ENCODE results near the gene GTPBP3. TPM values are rescaled to one million over a fixed set of nuclear protein-coding genes. Genes with fewer than 3 reads are reported as not detected.

Gene GTPBP3
- total and polyA plus RNA-seq, 9 of the 15 experiments (the other 6 are each of a cell fraction or from before 2014, with no cell fraction given), result 4.9 to 124 (median 22.6) TPM

DNA sequence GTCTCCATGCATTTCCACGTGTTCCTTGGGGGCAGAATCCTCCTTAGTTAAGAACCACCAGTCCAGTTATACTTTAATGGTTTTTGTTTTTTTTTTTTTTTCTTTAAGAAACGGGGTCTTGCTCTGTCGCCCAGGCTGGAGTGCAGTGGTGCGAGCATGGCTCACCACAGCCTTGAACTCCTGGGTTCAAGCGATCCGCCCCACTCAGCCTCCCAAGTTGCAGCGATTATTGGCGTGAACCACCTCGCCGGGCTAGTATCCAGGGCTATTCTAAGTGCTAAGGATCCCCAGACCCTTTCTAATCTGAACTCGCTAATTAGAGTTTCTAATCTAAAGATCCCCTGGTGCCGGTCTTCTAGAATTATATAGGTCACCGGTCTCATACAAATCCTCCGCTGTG, 43.7 kb upstream of the GTPBP3 start:
- FAIRE-seq (no peak), ATAC-seq (no peak), DNase-seq (ENCODE audit: extremely low read depth in 1 of 4, low spot score in 3 of 4) (no peak)
- H3K4me1 ChIP-seq (replicated peaks in 1 of 2; ENCODE audit: control insufficient read depth in 2 of 2, insufficient read depth in 2 of 2, low read length in 2 of 2), result peaks cover 12 to 38% of the 10 kb centered on the region in 2 experiments; a peak in 4 of 5 replicates
- no peaks in the 10 kb centered on the region for H3K27me3 ChIP-seq (ENCODE audit: control insufficient read depth in 2 of 2, insufficient read depth in 2 of 2, low read length in 2 of 2)
- H3K9ac ChIP-seq (ENCODE audit: insufficient read depth in 1 of 2, low read depth in 2 of 2, low read length in 2 of 2), result peak overlapping the region; percentile 42 to 86
- peaks cover 7% of the 10 kb centered on the region for H3K9me1 ChIP-seq (ENCODE audit: control insufficient read depth, insufficient read depth, low read length)
- BruUV-seq (replicated peaks), result no TSS peak
- TF ChIP-seq ZFPM2 (CRISPR knock-in tag; IDR thresholded peaks at IDR 0.05) (no peak), ZNF431 (CRISPR knock-in tag; IDR thresholded peaks at IDR 0.05) (no peak), ZNF408 (CRISPR knock-in tag; IDR thresholded peaks at IDR 0.05; ENCODE audit: low read depth) (no peak), ZNF121 (CRISPR knock-in tag; conservative IDR thresholded peaks at IDR 0.05) (peak; percentile 77), GATA2 (CRISPR knock-in tag; IDR thresholded peaks at IDR 0.05) (no peak), BRD4 (IDR thresholded peaks at IDR 0.05) (no peak)
- H3K27ac ChIP-seq (ENCODE audit: extremely low read depth, low read depth, low read length), result peak overlapping the region; percentile 42
- peak overlapping the region; percentile 62 for H3K4me3 ChIP-seq
- intact Hi-C loops (cut with micrococcal nuclease) (loop anchor here (1.0 to 5.0 kb wide), 5 partner anchors 12 to 396 kb away; partner anchors contain the start of genes ANO8 and MRPL34), in situ Hi-C loops (cut with MboI) (loop anchor here (5.0 kb wide), 1 partner anchor 94 kb away; no protein-coding TSS in a partner anchor)
- H3K9me3 ChIP-seq (replicated peaks; ENCODE audit: control insufficient read depth, insufficient read depth, low read depth, low read length), result peaks cover 3% of the 10 kb centered on the region; the same call in 1 of the 2 replicates
- H4K20me1 ChIP-seq (replicated peaks; ENCODE audit: control insufficient read depth, insufficient read depth, low read length), result no peaks in the 10 kb centered on the region
- H3K36me3 ChIP-seq (ENCODE audit: control insufficient read depth, insufficient read depth, low read length), result peaks cover 15% of the 10 kb centered on the region; the same call in 2 of the 3 replicates
- peak overlapping the region; percentile 92 for H3K4me2 ChIP-seq (ENCODE audit: insufficient read depth, low read length)
- ChIA-PET CTCF (ENCODE audit: low intra/inter-chr PET ratio) (interaction anchor here (0.6 to 1.4 kb wide), 4 partner anchors 10 to 93 kb away, joined by 3 to 6 read pairs (median 4); partner anchors contain the start of gene ABHD8), POLR2A (interaction anchor here (0.6 to 1.4 kb wide), 7 partner anchors 9 to 124 kb away, joined by 3 to 7 read pairs (median 4); partner anchors contain the start of genes ABHD8 and MRPL34)
- 13% methylated on average over 13 of the region's 14 CpGs for WGBS (ENCODE audit: insufficient coverage, low coverage, missing lambda C conversion rate)
- peaks cover 12% of the 10 kb centered on the region for H3K79me2 ChIP-seq (ENCODE audit: control insufficient read depth, insufficient read depth, low read length)
- H2AFZ ChIP-seq (ENCODE audit: low read depth, low read length), result no peak overlapping the region; the same call in none of the 2 replicates
